Astrocyte of the cerebellum (primary cell): ENCODE results near the gene TM9SF1.
A peak's percentile ranks its signal among the peaks of the same experiment; 100 is the strongest.
"Not testable (repeated sequence)": the region's sequence is repeated elsewhere in the genome, so short reads cannot be mapped to it uniquely, and the experiment has no call there.

Experiments used
- DNase-seq: peaks from one replicate; pipeline ENCODE4 v3.0.0-alpha.2; 2011; ENCODE audit warnings: low read depth
- H3K4me3 ChIP-seq: 2 replicates; pipeline ENCODE4 v1.5.1; 2011; ENCODE audit warnings: mild to moderate bottlenecking, low read depth, low read length, moderate library complexity
- in situ Hi-C: cut with HindIII; loops from 2 replicates; pipeline ENCODE4 v1.10.0; 2017; ENCODE audit warnings: low sequenced_read_pairs
- TF ChIP-seq, protein P1 (sequence below): IDR thresholded peaks from 2 replicates; pipeline ENCODE4 v1.5.1; 2012; ENCODE audit warnings: low read length, low read depth, moderate library complexity, mild to moderate bottlenecking; ENCODE audit errors: missing control alignments

Gene TM9SF1

DNA sequence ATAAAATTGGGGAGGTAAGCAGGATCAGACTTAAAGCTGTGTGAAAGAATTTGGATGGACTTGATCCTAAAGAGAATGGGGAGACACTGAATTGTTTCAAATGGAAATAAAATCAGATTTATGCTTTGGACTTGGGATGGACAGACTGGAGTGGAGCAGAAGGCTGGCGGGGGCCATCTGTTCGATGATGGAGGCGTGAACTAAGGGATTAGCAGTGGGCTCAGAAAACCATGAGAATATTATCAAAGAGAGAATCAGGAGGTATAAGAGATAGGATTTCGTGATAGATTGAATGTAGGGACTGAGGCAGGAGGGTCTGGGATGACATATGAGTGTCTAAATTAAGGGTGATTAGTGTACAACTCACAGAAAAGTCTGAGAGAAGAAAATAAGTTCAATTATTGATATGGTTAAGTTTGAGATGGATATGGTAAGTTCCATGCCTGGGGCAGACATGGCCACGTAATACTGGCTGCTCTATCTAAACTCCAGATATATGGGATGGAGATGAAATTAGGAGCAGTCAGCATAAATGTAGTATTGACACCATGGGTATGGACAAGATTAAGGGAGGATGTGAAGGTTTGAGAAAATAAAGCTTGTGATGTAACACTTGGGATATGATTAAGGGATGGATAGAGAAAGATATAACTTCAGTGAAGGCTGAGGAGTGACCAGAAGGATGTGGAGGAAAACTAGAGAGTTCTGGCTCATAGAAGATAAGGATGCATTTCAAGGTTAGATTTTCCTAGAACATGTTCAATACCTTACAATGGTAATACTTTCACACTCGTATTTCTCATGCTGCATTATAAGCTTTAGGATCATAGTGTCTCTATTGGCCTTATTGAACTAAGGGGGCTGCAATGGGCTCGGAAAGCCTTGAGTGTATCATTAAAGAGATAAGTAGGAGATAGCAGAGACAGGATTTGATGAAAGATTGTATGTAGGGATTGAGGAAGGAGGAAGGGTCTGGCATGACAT lies 9.2 kb upstream of the TM9SF1 start:
- no peak for DNase-seq
- no peak overlapping the region for H3K4me3 ChIP-seq
- in situ Hi-C loops = loop anchor here (10.0 kb wide), 1 partner anchor 230 kb away; no protein-coding TSS in a partner anchor
- TF ChIP-seq, protein P1, sequence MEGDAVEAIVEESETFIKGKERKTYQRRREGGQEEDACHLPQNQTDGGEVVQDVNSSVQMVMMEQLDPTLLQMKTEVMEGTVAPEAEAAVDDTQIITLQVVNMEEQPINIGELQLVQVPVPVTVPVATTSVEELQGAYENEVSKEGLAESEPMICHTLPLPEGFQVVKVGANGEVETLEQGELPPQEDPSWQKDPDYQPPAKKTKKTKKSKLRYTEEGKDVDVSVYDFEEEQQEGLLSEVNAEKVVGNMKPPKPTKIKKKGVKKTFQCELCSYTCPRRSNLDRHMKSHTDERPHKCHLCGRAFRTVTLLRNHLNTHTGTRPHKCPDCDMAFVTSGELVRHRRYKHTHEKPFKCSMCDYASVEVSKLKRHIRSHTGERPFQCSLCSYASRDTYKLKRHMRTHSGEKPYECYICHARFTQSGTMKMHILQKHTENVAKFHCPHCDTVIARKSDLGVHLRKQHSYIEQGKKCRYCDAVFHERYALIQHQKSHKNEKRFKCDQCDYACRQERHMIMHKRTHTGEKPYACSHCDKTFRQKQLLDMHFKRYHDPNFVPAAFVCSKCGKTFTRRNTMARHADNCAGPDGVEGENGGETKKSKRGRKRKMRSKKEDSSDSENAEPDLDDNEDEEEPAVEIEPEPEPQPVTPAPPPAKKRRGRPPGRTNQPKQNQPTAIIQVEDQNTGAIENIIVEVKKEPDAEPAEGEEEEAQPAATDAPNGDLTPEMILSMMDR = no peak

- not testable (repeated sequence) for H3K4me3 ChIP-seq, DNase-seq
- in situ Hi-C loops = loop anchor here (10.0 kb wide), 1 partner anchor 231 kb away; no protein-coding TSS in a partner anchor
Measured at GRCh38 chr14:24203249-24203886, 8.1 kb upstream of the TM9SF1 start.

DNA sequence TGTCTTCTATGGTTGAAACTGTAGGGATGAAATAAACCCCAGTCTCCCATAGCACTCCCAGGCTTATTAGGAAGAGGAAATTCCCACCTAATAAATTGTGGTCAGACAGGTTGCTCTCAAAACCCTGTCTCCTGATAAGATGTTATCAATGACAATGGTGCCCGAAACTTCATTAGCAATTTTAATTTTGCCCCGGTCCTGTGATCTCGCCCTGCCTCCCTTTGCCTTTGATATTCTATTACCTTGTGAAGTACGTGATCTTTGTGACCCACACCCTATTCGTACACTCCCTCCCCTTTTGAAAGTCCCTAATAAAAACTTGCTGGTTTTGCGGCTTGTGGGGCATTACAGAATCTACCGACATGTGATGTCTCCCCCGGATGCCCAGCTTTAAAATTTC lies 7.3 kb upstream of the TM9SF1 start:
- in situ Hi-C loops = loop anchor here (10.0 kb wide), 1 partner anchor 232 kb away; no protein-coding TSS in a partner anchor
- H3K4me3 ChIP-seq, DNase-seq: not testable (repeated sequence)

DNA sequence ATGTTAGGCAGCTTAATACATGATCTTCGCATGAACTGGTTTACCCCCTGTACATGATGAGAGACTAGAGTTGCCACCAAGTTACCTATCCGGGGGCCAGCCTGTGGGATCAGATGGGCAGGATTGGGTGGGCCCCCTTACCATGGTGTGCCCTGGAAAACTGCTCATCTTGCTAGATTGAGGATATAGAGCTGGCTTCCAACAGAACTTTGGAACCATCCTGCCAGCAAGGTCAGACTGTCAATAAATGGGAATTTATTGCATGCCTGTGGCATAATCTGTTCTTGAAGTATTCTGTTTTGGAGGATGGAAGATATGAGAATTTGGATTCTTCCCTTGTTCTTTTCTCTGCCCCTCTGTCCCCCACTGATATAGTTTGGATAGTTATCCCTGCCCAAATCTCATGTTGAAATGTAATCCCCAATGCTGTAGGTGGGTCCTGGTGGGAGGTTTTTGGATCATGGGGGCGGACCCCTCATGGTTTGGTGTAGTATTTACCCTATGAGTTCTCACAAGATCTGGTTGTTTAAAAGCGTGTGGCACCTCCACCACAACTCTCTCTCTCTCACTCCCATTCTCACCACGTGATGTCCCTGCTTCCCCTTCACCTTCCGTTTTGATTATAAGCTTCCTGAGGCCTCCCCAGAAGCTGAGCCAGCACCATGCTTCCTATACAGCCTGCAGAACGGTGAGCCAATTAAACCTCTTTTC lies 3.7 kb upstream of the TM9SF1 start:
- in situ Hi-C loops = no loop called here
- no peak for DNase-seq
- TF ChIP-seq, protein P1 = no peak
- no peak overlapping the region for H3K4me3 ChIP-seq

- no peak overlapping the region for H3K4me3 ChIP-seq
- in situ Hi-C loops = no loop called here
- TF ChIP-seq, protein P1 = no peak
- no peak for DNase-seq
Measured at GRCh38 chr14:24197056-24197450, 1.8 kb upstream of the TM9SF1 start.

DNA sequence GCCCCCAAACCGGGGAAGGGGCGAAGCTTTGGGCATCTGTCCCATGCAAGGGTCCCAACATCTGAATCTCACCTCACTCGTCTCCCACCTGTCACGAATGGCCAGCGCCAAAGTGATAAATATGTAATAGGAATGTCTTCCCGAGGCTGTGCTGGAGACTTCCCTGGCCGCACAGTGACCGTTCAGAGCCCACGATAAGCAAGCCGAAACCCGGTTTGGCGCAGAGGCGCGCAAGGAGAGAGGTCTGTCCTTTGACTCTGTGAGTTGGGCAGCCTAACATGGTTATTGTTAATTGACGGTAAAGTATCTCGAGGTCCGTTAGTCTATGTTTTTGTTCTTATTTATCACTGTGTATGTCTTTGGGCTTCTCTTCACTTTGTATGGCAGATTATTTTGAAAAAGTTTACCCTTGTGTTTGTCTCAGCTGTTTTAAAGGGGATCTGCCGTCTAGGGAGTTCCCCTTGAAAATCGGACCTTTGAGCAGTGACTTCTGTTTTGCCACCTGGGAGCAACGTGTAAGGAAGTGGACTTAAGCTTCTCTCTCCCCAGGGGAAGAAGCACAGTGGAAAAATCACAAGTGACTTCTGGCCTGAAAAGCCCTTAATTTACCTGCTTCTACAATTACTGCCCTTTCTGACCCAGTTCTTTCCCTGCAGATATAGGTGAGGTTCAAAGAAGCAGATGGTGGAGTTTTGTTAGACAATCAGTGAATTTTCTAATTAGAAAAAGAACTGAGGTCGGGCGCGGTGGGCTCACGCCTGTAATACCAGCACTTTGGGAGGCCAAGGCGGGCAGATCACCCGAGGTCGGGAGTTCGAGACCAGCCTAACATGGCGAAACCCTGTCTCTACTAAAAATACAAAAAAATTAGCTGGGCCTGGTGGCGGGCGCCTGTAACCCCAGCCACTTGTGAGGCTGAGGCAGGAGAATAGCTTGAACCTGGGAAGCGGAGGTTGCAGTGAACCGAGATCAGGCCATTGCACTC lies 1.1 kb upstream of the TM9SF1 start:
- in situ Hi-C loops = no loop called here
- TF ChIP-seq, protein P1 = no peak
- H3K4me3 ChIP-seq = peak overlapping the region; percentile 86
- DNase-seq = no peak
